Neural cell (in vitro differentiated cells): ENCODE results near the gene ERCC4.

Experiments
- CTCF ChIP-seq: fragments of 450-650 bp; IDR thresholded peaks from 2 replicates; pipeline ENCODE4 v1.5.1; 2014; ENCODE audit warnings: antibody characterized with exemption, mild to moderate bottlenecking, moderate library complexity; ENCODE audit not compliant: poor library complexity, severe bottlenecking
- EP300 ChIP-seq: fragments of 450-650 bp; conservative IDR thresholded peaks from 2 replicates; pipeline ENCODE4 v1.6.1; 2014; ENCODE audit warnings: antibody characterized with exemption, mild to moderate bottlenecking, moderate library complexity; ENCODE audit not compliant: poor library complexity, severe bottlenecking
- EZH2 ChIP-seq: fragments of 200-600, 300-800 bp; shearing (Covaris generic), sonication (generic); IDR thresholded peaks from 2 replicates; pipeline ENCODE4 v1.6.1; 2014; ENCODE audit warnings: antibody characterized with exemption, low read length, borderline replicate concordance, mild to moderate bottlenecking; ENCODE audit not compliant: insufficient read depth, poor library complexity, severe bottlenecking
- MXI1 ChIP-seq: fragments of 450-650 bp; conservative IDR thresholded peaks from 2 replicates; pipeline ENCODE4 v1.6.1; 2014; ENCODE audit warnings: antibody characterized with exemption, mild to moderate bottlenecking; ENCODE audit not compliant: poor library complexity, severe bottlenecking
- POLR2AphosphoS5 ChIP-seq: IDR thresholded peaks from 2 replicates; pipeline ENCODE4 v1.6.1; 2012
- RAD21 ChIP-seq: fragments of 450-650 bp; conservative IDR thresholded peaks from 2 replicates; pipeline ENCODE4 v1.6.1; 2014; ENCODE audit warnings: antibody characterized with exemption, mild to moderate bottlenecking, moderate library complexity
- REST ChIP-seq: IDR thresholded peaks from 2 replicates; pipeline ENCODE4 v1.6.1; 2012; ENCODE audit warnings: borderline replicate concordance
- SMC3 ChIP-seq: fragments of 450-650 bp; conservative IDR thresholded peaks from 2 replicates; pipeline ENCODE4 v1.6.1; 2014; ENCODE audit warnings: antibody characterized with exemption, mild to moderate bottlenecking, moderate library complexity; ENCODE audit not compliant: poor library complexity
- TAF1 ChIP-seq: IDR thresholded peaks from 2 replicates; pipeline ENCODE4 v1.6.1; 2012; ENCODE audit warnings: low read depth

DNA sequence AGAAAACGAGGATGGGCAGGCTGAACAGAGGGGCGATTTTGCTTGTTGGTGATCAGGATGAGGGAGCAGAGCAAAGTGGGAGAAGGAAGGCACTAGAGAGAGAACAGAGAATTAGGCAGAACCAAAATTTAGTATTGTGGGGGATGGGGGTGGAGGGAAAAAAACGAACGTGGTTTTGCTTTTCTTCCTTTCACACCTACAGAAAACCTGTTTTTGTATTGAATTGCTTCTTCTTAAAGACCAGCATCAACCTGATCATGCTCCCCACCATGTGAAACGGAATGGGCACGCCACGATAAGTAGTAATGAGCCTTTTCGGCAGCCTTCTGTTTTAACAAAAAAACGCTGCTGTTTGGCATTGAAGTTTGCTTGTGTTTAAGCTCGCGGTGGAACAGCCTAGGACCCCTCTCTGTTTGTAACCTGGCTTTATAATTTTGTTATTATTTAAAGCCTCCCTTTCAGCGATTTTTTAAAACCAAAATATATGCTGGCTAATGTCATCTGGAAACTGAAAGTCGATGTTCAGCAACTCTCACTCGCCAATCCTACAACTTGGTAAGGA is 36.8 kb downstream of the ERCC4 start:
- TF ChIP-seq CTCF (no peak), REST (no peak), TAF1 (no peak), POLR2AphosphoS5 (no peak), EZH2 (no peak), RAD21 (no peak), EP300 (no peak), SMC3 (no peak), MXI1 (no peak)
